HL-60/S4 treated with retinoic acid at 250 ng/mL for 4 days and 3 days (cell line): ENCODE results near the gene CES4A.

Experiments
- in situ Hi-C: fragments of 300-500 bp; cut with MboI; formaldehyde crosslinking; loops from 2 replicates; pipeline ENCODE4 v1.7.0; 2022; ENCODE audit warnings: low sequenced_read_pairs

CES4A gene

DNA sequence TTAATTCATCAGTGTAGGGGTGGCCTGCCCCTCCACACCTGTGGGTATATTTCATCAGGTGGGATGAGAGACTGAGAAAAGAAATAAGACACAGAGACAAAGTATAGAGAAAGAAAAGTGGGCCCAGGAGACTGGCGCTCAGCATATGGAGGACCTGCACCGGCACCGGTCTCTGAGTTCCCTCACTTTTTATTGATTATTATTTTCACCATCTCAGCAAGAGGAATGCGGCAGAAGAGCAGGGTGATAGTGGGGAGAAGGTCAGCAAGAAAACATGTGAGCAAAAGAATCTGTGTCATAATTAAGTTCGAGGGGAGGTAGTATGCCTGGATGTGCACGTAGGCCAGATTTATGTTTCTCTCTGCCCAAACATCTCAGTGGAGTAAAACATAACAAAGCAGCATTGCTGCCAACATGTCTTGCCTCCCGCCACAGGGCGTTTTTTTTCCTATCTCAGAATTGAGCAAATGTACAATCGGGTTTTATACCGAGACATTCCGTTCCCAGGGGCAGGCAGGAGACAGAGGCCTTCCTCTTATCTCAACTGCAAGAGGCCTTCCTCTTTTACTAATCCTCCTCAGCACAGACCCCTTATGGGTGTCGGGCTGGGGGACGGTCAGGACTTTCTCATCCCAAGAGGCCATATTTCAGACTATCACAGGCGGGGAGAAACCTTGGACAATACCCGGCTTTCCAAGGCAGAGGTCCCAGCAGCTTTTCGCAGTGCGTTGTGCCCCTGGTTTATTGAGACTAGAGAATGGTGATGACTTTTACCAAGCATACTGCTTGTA lies 32.8 kb upstream of the CES4A start:
- in situ Hi-C loops = loop anchor here (25.0 kb wide), 2 partner anchors 207 to 482 kb away; partner anchors contain the start of genes B3GNT9, FBXL8, HSD11B2 and HSF4

DNA sequence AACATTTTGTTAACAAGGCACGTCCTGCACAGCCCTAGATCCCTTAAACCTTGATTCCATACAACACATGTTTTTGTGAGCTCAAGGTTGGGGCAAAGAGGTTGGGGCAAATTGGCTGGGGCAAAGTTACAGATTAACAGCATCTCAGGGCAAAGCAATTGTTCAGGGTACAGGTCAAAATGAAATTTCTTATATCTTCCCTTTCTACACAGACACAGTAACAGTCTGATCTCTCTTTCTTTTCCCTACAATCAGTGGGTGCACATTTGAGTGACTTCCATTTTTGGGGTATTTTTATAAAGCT lies 32.3 kb upstream of the CES4A start:
- in situ Hi-C loops = loop anchor here (25.0 kb wide), 2 partner anchors 206 to 481 kb away; partner anchors contain the start of genes B3GNT9, FBXL8, HSD11B2 and HSF4

GRCh38 chr16:66958857-66959703 lies 29.3 kb upstream of the CES4A start:
- in situ Hi-C loops = loop anchor here (25.0 kb wide), 2 partner anchors 203 to 478 kb away; partner anchors contain the start of genes B3GNT9, FBXL8, HSD11B2 and HSF4

DNA sequence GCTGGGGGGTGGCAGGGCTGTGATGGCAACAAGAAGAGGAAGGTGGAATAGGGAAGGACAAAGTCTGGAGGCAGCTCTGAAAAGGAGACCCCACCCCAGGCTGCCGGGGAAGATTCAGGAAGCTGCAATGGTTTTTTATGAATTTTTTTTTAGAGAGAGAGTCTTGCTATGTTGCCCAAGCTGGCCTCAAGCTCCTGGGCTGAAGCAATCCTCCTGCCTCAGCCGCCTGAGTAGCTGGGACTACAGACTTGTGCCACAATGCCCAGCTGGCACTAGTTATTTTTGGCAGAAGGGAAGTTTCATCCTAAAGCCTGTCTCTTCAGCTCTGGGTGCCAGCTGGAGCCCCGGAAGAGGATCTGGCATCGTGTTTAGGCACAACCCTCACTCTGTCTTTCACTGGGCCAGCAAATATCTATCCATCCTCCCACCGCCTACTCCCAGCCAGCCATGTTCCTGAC lies 28.7 kb upstream of the CES4A start:
- in situ Hi-C loops = loop anchor here (25.0 kb wide), 2 partner anchors 203 to 478 kb away; partner anchors contain the start of genes B3GNT9, FBXL8, HSD11B2 and HSF4

- in situ Hi-C loops = loop anchor here (25.0 kb wide), 2 partner anchors 202 to 477 kb away; partner anchors contain the start of genes B3GNT9, FBXL8, HSD11B2 and HSF4
These were observed 28.1 kb upstream of the CES4A start for GRCh38 chr16:66960270-66960669.

- in situ Hi-C loops = loop anchor here (25.0 kb wide), 2 partner anchors 201 to 476 kb away; partner anchors contain the start of genes B3GNT9, FBXL8, HSD11B2 and HSF4
These were observed 27.2 kb upstream of the CES4A start, which contains the start of gene CES3 for GRCh38 chr16:66961065-66961744. CES3 (plus strand) TSS chr16:66961266; CDS start chr16:66961308, 42 bp downstream.

DNA sequence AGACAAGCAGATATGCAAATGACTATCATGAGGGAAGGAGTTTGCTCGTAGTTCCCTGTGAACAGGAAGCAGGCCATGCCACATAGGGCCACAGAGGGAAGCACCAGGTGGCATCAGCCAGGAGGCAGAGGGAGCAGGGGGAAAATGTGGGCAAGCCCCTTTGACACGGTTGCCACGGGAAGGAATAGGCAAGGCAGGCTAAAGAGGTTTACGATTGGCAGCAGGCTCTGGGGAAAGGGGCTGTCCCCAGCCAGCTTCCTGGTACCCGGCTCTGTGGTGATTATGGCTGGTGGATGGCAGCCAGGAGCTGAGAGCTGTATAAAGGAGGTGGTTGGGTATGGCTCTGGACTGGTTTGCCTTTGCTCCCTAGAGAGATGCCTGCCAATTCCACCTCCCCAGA lies 26.5 kb upstream of the CES4A start:
- in situ Hi-C loops = loop anchor here (25.0 kb wide), 2 partner anchors 200 to 475 kb away; partner anchors contain the start of genes B3GNT9, FBXL8, HSD11B2 and HSF4

GRCh38 chr16:66964049-66964448 lies 24.3 kb upstream of the CES4A start:
- in situ Hi-C loops = loop anchor here (25.0 kb wide), 2 partner anchors 198 to 473 kb away; partner anchors contain the start of genes B3GNT9, FBXL8, HSD11B2 and HSF4

GRCh38 chr16:66968847-66969246 lies 19.5 kb upstream of the CES4A start:
- in situ Hi-C loops = loop anchor here (25.0 kb wide), 2 partner anchors 193 to 468 kb away; partner anchors contain the start of genes B3GNT9, FBXL8, HSD11B2 and HSF4

- in situ Hi-C loops = loop anchor here (25.0 kb wide), 2 partner anchors 191 to 466 kb away; partner anchors contain the start of genes B3GNT9, FBXL8, HSD11B2 and HSF4
These were observed 17.3 kb upstream of the CES4A start for GRCh38 chr16:66970775-66971720.

DNA sequence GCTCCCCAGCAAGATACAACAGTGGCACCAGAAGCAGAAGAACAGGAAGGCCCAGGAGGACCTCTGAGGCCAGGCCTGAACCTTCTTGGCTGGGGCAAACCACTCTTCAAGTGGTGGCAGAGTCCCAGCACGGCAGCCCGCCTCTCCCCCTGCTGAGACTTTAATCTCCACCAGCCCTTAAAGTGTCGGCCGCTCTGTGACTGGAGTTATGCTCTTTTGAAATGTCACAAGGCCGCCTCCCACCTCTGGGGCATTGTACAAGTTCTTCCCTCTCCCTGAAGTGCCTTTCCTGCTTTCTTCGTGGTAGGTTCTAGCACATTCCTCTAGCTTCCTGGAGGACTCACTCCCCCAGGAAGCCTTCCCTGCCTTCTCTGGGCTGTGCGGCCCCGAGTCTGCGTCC lies 15.4 kb upstream of the CES4A start:
- in situ Hi-C loops = loop anchor here (25.0 kb wide), 2 partner anchors 189 to 464 kb away; partner anchors contain the start of genes B3GNT9, FBXL8, HSD11B2 and HSF4

DNA sequence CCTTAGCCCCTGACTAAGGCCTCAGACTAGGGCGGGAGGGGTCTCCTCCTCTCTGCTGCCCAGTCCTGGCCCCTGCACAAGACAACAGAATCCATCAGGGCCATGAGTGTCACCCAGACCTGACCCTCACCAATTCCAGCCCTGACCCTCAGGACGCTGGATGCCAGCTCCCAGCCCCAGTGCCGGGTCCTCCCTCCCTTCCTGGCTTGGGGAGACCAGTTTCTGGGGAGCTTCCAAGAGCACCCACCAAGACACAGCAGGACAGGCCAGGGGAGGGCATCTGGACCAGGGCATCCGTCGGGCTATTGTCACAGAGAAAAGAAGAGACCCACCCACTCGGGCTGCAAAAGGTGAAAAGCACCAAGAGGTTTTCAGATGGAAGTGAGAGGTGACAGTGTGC lies 14.7 kb upstream of the CES4A start:
- in situ Hi-C loops = loop anchor here (25.0 kb wide), 2 partner anchors 189 to 464 kb away; partner anchors contain the start of genes B3GNT9, FBXL8, HSD11B2 and HSF4

DNA sequence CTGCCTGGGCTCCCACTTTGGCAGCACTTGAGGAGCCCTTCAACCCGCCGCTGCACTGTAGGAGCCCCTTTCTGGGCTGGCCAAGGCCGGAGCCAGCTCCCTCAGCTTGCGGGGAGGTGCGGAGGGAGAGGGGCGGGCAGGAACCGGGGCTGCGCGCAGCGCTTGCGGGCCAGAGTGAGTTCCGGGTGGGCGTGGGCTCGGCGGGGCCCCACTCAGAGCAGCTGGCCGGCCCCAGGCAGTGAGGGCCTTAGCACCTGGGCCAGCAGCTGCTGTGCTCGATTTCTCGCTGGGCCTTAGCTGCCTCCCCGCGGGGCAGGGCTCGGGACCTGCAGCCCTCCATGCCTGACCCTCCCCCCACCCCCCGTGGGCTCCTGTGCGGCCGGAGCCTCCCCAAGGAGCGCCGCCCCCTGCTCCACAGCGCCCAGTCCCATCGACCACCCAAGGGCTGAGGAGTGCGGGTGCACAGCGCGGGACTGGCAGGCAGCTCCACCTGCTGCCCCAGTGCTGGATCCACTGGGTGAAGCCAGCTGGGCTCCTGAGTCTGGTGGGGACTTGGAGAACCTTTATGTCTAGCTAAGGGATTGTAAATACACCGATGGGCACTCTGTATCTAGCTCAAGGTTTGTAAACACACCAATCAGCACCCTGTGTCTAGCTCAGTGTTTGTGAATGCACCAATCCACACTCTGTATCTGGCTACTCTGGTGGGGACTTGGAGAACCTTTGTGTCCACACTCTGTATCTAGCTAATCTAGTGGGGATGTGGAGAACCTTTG lies 14.0 kb upstream of the CES4A start:
- in situ Hi-C loops = loop anchor here (25.0 kb wide), 2 partner anchors 188 to 463 kb away; partner anchors contain the start of genes B3GNT9, FBXL8, HSD11B2 and HSF4

DNA sequence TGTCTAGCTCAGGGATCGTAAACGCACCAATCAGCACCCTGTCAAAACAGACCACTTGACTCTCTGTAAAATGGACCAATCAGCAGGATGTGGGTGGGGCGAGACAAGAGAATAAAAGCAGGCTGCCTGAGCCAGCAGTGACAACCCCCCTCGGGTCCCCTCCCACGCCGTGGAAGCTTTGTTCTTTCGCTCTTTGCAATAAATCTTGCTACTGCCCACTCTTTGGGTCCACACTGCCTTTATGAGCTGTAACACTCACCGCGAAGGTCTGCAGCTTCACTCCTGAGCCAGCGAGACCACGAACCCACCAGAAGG lies 13.5 kb upstream of the CES4A start:
- in situ Hi-C loops = loop anchor here (25.0 kb wide), 2 partner anchors 187 to 462 kb away; partner anchors contain the start of genes B3GNT9, FBXL8, HSD11B2 and HSF4

DNA sequence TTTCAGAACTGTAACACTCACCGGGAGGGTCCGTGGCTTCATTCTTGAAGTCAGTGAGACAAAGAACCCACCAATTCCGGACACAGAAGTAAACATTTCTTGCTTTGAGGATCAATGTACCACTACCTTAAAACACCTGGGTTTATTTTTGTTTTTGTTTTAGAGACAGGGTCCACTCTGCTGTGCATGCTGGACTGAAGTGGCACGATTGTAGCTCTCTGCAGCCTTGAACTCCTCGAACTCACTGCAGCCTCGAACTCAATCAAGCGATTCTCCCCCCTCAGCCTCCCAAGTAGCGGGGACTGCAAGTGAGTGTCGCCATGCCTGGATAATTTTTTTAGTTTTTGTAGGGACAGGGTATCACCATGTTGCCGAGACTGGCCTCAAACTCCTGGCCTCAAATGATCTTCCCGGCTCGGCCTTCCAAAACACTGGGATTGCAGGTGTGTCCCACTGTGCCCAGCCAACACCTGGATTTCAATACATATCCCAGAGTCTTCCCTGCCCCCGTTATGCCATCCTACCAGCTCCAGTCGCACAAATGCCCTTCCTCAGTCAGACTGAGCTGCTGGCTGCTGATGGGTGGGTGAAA lies 13.0 kb upstream of the CES4A start:
- in situ Hi-C loops = no loop called here

DNA sequence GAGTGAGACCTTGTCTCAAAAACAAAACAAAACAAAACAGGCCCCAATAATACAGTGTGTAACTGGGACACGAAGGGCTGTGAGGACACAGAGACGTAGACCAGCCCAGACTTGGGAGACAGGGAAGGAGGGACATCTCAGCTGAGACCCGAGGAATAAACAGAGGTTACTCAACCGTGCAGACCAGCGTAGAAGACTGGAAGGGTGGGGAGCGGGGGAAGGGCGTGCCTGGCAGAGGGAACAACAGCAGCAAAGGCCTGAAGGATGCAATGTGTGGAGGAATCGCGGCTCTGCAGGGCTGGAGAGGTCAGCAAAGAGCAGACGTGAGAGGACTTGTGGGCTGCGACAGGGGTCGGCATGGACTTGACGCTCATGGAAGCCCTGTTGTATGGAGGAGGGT lies 11.6 kb upstream of the CES4A start:
- in situ Hi-C loops = no loop called here

DNA sequence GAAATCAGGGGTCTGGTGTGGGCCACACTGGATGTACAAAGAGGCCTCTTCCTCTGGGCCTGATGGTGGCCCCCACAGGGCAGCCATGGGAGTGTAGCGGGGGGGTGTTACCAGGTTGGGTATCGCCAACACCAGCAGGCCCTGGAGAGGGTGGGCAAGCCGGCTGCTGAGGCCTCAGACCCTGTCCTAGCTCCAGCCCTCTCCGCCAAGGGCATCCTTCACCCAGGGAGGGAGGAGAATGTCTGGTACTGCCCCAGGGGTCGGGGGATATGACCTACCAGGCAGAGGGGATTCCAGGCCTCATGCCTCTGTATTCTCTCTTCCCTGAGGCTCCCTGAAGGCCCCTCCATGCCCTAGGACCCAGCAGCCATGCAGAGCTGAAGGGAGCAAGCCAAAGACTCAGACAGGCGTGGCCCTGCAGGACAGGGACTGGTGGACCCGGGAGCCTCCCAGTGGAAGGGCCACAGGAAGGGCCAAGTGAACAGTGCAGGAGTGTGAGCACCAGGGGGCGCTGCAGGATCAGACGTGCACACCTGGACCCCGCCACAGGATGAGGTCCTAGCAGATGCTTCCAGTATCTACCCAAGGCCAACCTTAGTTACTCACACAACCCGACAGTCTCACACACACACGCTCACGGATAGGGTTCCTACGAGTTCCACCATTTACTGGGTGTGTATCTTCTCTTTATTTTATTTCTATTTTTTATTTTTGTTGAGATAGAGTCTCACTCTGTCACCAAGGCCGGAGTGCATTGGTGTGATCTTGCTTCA lies 10.9 kb upstream of the CES4A start:
- in situ Hi-C loops = no loop called here
